Measurements from ENCODE around the gene SOX6.
A peak's percentile ranks its signal among the peaks of the same experiment; 100 is the strongest.

The SOX6 gene

GRCh38 chr11:16015741-16016467 is 340.4 kb downstream of the SOX6 start:
- no peak for DNase-seq
- intact Hi-C loops (cut with DNase I), result no loop called here

DNA sequence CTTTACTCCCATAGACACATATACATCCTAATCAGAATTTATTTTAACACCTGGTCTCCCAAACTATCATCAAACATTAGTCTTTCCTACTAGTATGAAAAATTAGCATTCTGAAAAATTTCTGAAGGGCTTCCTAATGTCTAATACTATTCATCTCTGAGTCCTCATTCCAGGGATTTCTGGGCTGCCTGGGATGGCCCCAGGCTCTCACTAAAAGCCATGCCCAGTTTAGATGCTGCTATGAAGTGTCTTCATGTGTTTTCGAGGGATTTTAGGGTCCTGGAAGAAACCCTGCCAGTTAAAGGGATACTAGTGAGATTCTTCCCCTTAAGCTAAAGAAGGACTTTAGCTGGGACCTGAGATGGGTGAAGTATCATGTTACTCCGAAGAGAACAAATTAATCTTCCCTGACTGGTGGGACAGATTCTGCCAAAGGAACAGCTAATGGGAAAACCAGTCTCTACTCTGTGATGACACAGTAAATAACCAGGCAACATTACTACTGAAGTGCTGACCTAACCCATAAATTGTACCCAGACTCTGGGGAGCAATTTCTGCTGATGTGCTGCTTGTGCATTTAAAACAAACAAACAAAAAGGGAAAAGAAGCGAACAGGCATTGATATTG is 342.6 kb downstream of the SOX6 start:
- DNase-seq, result peak in 1 of 10 donors; percentile 29
- intact Hi-C loops (cut with DNase I), result no loop called here

DNA sequence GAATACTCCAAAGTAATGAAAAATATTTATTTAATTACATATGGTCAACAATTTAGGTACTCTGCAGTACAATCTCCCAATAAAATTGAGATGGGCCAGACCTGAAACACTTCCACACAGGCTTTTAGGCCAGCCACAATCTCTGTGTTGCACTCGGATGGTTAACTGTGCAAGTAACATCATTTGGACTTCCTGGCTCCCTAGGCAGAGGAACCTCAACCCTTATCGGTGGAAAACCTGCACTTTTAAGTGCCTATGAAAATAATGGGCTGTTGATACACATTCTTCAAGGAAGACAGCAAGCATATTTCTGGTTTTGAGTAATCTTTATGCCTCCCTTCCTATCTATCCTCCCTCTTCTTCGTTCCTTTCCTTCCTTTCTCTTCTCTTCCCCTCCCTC is 343.1 kb downstream of the SOX6 start:
- intact Hi-C loops (cut with DNase I), result no loop called here
- no peak for DNase-seq

DNA sequence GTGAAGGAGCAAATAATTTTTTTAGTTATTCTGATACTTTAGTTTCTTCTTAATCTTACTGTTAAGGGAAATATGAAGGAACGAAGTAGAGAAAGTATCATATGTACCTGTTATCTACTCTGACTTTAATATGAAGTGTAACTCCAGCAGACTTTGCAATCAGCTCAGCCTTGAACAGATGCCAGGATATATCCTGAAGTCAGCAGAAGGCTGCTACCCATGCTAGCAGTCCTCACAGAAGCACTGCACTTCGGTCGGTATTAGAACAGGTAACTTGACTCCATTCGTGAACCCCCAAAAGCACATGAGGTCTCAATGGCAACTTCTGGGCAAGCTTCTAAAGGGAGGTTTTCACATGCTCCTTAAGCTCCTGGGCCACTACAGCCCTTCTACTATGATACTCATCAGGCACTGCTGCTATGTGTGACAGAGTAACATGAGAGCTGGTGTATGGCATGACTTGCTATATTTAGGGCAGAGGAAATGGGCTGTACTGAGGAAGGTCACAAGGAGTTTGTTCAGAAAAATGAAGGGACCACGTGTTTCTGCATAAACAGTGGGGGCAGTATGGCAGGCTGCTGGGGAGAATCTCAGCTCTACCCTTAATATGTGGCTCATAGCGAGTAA is 344.1 kb downstream of the SOX6 start:
- intact Hi-C loops (cut with DNase I), result no loop called here

DNA sequence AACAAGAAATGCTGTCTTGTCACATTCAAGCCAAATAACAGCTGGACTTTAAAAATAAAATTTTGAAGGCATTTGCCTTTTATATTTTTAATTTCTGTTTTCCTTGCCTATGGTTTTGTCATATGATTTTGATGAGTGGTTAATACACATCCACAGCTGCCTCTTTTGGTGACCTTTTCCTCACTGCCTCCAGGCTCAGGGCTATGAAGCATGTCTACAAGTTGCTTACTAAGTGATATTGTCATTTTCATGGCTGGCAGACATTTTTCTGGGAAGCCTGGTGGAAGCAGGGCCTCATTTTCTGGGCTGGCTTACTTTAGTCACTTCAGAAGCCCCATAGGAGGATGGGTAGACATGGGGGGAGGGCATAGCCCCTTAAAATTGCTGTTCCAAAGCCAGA is 344.9 kb downstream of the SOX6 start:
- no peak for DNase-seq
- intact Hi-C loops (cut with DNase I), result no loop called here

More for the DNA sequence above, 344.1 kb downstream of the SOX6 start:
- no peak for DNase-seq

DNA sequence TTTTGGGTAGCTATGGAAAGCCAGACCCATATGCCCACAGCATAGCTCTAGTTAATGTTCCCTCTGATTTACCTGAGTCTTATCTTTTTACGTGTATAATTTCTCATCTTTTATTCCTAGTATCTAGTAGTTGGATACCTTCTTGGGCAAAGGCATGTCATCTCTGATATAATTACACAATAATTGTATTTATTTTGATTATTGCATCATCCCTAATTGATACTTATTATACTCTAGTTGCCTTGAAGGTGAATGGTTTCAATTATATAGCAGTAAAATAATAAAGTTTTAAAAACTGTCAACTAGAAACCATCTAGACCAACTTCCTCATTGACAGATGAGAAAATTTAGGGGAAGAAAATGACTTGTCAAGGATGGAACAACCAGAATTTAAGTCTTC is 347.3 kb downstream of the SOX6 start:
- intact Hi-C loops (cut with DNase I), result no loop called here
- DNase-seq, result no peak

- intact Hi-C loops (cut with DNase I), result no loop called here
- no peak for DNase-seq
Measured at GRCh38 chr11:16007514-16007913, 348.8 kb downstream of the SOX6 start.

DNA sequence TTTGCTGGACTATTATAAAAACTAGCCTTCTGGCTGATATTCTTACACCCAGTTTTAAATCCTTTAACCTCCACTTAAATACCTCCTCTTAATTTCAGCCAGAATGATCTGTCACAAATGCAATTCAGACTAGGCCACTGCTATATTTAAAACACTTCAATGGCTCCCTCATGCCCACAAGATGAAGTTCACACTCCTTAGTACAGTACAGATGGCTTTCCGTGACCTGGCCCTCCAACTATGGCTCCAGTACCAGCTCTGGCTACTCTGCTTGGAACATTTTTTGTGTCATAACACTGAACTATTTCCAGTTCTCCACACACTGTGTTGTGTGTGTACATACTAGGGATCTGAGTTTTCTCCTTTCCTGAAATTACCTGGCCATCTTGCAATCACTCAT is 353.4 kb downstream of the SOX6 start:
- intact Hi-C loops (cut with DNase I), result no loop called here
- DNase-seq, result no peak

- DNase-seq, result no peak
- intact Hi-C loops (cut with DNase I), result no loop called here
Measured at GRCh38 chr11:16001899-16002426, 354.4 kb downstream of the SOX6 start.

DNA sequence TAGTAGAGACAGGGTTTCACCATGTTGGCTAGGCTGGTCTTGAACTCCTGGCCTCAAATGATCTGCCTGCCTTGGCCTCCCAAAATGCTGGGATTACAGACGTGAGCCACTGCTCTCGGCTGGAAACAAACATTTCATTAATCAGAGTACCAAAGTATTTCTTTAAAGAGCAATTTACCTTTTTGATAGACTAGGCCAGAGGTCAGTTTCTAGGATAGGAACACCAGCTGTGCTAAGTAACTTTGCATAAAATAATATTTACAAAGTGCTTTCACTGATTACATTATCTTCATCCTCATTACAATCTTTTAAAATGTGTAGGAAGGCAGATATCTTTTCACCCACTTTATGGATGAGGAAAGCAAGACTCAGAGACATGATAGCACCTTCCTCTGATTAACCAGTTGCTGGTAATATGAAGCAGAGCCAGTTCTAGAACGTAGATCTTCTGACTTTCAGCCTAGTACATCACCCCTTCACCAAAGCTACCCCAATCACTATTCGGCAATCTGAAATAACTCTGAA is 355.2 kb downstream of the SOX6 start:
- intact Hi-C loops (cut with DNase I), result no loop called here
- DNase-seq, result no peak

DNA sequence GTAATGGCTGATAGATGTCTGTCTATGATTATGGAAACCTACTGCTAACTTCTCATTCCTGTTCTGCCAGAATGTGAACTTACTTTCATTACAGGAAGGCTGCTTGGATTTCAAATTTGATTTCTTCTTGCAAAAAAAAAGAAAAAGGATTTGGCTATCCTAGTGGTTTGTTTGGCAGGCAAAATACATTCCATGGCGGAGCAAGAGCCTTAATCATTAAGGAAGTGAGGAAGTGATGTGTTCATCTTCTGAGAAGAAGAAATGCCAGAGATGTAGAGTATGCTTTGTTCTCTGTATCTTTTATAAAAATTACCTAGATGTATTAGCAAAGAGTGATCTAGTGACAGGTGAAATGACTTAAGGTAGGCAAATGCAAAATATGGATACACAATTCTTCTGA is 356.3 kb downstream of the SOX6 start:
- no peak for DNase-seq
- intact Hi-C loops (cut with DNase I), result no loop called here

- intact Hi-C loops (cut with DNase I), result no loop called here
- DNase-seq, result no peak
Measured at GRCh38 chr11:15993345-15993744, 363.0 kb downstream of the SOX6 start.

DNA sequence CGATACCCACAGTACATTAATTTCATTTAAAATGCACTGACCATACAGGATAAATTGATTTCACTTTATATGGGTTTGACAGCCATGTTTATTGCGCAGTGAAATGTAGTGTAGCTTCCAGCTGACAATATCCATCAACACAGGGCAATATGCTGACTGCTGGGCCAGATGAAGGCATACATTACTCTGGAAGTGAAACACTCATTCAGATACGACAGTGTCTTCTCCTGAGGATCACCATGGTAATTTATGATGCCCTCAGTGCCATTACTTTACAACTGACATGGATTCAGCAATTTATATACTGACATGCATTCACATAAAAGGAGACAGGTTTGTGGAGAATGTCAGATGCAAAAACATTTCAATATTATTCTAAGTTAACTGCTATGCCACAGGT is 365.1 kb downstream of the SOX6 start:
- intact Hi-C loops (cut with DNase I), result no loop called here
- DNase-seq, result no peak

GRCh38 chr11:15989685-15990084 is 366.7 kb downstream of the SOX6 start:
- intact Hi-C loops (cut with DNase I), result no loop called here
- no peak for DNase-seq

- intact Hi-C loops (cut with DNase I), result no loop called here
- DNase-seq, result no peak
Measured at GRCh38 chr11:15988693-15989231, 367.6 kb downstream of the SOX6 start.

GRCh38 chr11:15988016-15988550 is 368.3 kb downstream of the SOX6 start:
- no peak for DNase-seq
- intact Hi-C loops (cut with DNase I), result no loop called here

DNA sequence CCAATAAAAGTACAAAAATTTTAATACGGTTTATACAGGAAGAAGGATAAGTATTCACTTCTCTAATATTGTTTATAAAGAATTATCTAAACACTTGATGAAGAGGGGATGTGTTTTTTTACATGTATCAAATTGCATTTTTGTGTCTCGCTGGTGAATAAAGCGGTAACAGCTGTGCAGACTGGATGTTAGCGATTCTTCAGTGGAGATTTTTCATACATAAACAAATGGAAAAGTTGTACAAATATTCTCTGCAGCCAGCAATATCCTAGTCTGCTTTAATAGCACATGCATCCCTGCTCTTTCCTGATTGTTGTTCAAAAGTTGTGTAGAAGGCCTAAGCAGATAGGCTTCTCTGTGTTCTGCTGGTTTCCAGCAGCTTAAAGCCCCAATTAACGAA is 369.3 kb downstream of the SOX6 start:
- DNase-seq, result no peak
- intact Hi-C loops (cut with DNase I), result no loop called here

DNA sequence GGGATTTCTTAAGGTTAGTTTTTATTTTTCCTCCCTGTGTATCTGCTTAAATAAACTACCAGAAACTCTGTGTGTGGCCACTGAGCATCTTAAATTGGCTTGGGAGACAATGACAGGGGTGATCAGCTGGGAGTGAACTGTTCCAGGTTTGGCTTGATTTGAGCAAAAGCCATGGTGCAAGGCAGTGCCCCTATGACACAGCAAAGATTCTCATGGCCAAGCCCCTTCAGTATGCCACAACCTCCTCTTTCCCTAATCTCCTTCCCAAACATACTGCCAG is 370.5 kb downstream of the SOX6 start:
- no peak for DNase-seq
- intact Hi-C loops (cut with DNase I), result no loop called here

GRCh38 chr11:15985127-15985859 is 371.1 kb downstream of the SOX6 start:
- no peak for DNase-seq
- intact Hi-C loops (cut with DNase I), result no loop called here

- intact Hi-C loops (cut with DNase I), result no loop called here
- no peak for DNase-seq
Measured at GRCh38 chr11:15981292-15981691, 375.1 kb downstream of the SOX6 start.

GRCh38 chr11:15977116-15977515 is 379.2 kb downstream of the SOX6 start:
- intact Hi-C loops (cut with DNase I), result no loop called here
- DNase-seq, result no peak
